HG03095 (cell line): Measurements from ENCODE around the gene GAGE10.

Source experiments
- ATAC-seq: cut with Tn5 transposase; IDR thresholded peaks from one replicate; pipeline ENCODE4 v1.9.1; 2021; ENCODE audit warnings: moderate library complexity; ENCODE audit not compliant: unreplicated experiment

The GAGE10 gene

GRCh38 chrX:49303346-49303745 is at the start of gene GAGE10:
GAGE10 (plus strand) TSS chrX:49303646; CDS start chrX:49304860, 1,214 bp downstream.
- ATAC-seq = no peak

GRCh38 chrX:49254639-49255038 is 48.8 kb upstream of the GAGE10 start:
- no peak for ATAC-seq

- no peak for ATAC-seq
Observed at GRCh38 chrX:49256268-49256995, 47.0 kb upstream of the GAGE10 start.

GRCh38 chrX:49257074-49257790 is 46.2 kb upstream of the GAGE10 start:
- no peak for ATAC-seq

- no peak for ATAC-seq
Observed at GRCh38 chrX:49257846-49258748, 45.3 kb upstream of the GAGE10 start.

- ATAC-seq = no peak
Observed at GRCh38 chrX:49258749-49259124, 44.7 kb upstream of the GAGE10 start.

- ATAC-seq = no peak
Observed at GRCh38 chrX:49260221-49260985, 43.0 kb upstream of the GAGE10 start.

- ATAC-seq = no peak
Observed at GRCh38 chrX:49262603-49263002, 40.8 kb upstream of the GAGE10 start.

- no peak for ATAC-seq
Observed at GRCh38 chrX:49263631-49264030, 39.8 kb upstream of the GAGE10 start.

GRCh38 chrX:49264460-49264859 is 39.0 kb upstream of the GAGE10 start, which contains the start of gene FOXP3:
FOXP3 (minus strand) TSS chrX:49264710; CDS start chrX:49258505, 6,205 bp downstream.
- ATAC-seq = no peak

GRCh38 chrX:49266523-49267445 is 36.7 kb upstream of the GAGE10 start:
- ATAC-seq = no peak

GRCh38 chrX:49268702-49269009 is 34.8 kb upstream of the GAGE10 start:
- no peak for ATAC-seq

- ATAC-seq = peak; percentile 84
Observed at GRCh38 chrX:49269010-49269766, 34.3 kb upstream of the GAGE10 start.

GRCh38 chrX:49269767-49270248 is 33.6 kb upstream of the GAGE10 start, which contains the start of gene PPP1R3F:
PPP1R3F (plus strand) TSS chrX:49269793; CDS start chrX:49269870, 77 bp downstream.
- peak; percentile 18 for ATAC-seq

- ATAC-seq = no peak
Observed at GRCh38 chrX:49270249-49270921, 33.1 kb upstream of the GAGE10 start.

GRCh38 chrX:49271341-49271740 is 32.1 kb upstream of the GAGE10 start:
- no peak for ATAC-seq

- no peak for ATAC-seq
Observed at GRCh38 chrX:49272421-49272820, 31.0 kb upstream of the GAGE10 start.

- no peak for ATAC-seq
Observed at GRCh38 chrX:49273181-49273727, 30.2 kb upstream of the GAGE10 start.
